Measurements from ENCODE around the gene ZNF644.

- TF ChIP-seq CTCF (IDR thresholded peaks at IDR 0.05) (no peak), EZH2 (IDR thresholded peaks at IDR 0.05; ENCODE audit: borderline replicate concordance, insufficient read depth, low read depth, low read length, poor library complexity, severe bottlenecking) (no peak)
Observed at GRCh38 chr1:90902672-90903071, 119.2 kb downstream of the ZNF644 start.
